MG63 (cell line): Measurements from ENCODE around the gene FSTL5. TPM values are rescaled to one million over a fixed set of nuclear protein-coding genes. Genes with fewer than 3 reads are reported as not detected.
"Not testable (repeated sequence)": the region's sequence is repeated elsewhere in the genome, so short reads cannot be mapped to it uniquely, and the experiment has no call there.

Experiments used
- DNase-seq: peaks from one replicate; pipeline ENCODE4 v3.0.0-alpha.2; 2020
- H3K27me3 ChIP-seq: fragments of 250-450 bp; sonication (Bioruptor Pico); 2 replicates; pipeline ENCODE4 v1.5.1; 2020; ENCODE audit warnings: mild to moderate bottlenecking, moderate library complexity
- H3K36me3 ChIP-seq: fragments of 250-450 bp; sonication (Bioruptor Pico); 2 replicates; pipeline ENCODE4 v1.5.1; 2020; ENCODE audit warnings: mild to moderate bottlenecking, moderate library complexity
- H3K4me3 ChIP-seq: fragments of 250-450 bp; sonication (Bioruptor Pico); 2 replicates; pipeline ENCODE4 v1.5.1; 2020; ENCODE audit warnings: mild to moderate bottlenecking, moderate library complexity
- H3K9me3 ChIP-seq: fragments of 250-450 bp; sonication (Bioruptor Pico); 2 replicates; pipeline ENCODE4 v1.5.1; 2020; ENCODE audit warnings: mild to moderate bottlenecking, moderate library complexity
- total RNA-seq: library from RNA; depleted of rRNA; stranded (reverse); fragments of >200 nt; shearing (Covaris generic); gene quantifications from 2 replicates; pipeline ENCODE4 v1.2.3, GENCODE V29; 2014; ENCODE audit warnings: low replicate concordance

The FSTL5 gene
- total RNA-seq, 1 experiment from 2014 or later, result not detected

DNA sequence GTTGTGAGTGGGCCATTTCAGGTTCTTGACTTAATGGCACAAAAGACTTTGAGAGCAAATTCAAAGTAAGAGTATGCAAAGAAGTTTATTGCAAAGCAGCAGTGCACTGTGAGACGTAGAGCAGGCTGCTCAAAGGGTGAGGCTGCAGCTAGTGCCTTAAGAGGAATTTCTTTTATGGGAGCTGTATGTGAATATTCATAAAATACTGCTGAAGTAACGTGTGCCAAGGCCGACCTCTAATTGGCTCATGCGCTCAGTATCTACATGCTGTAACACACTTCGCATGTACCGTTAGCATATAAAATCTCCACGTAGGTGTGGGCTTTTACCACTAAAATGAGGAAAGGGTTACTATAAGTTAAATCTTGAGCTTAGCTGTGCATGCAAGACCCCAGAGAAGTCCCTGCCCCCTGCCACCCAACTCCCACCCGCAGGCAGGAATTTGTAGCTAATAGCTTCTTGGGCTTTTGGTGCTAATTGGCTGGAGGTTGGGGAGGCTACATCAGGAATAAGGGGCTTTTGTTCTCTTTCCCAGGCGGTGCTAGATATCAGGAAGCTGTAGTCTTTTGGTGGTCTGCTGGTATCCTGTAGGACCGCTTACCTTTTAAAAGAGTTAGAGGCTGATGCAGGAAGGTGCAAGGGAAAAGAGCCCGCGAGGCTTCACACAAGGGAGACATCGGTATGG lies 47.6 kb downstream of the FSTL5 start:
- no peaks in the 10 kb centered on the region for H3K9me3 ChIP-seq
- no peaks in the 10 kb centered on the region for H3K27me3 ChIP-seq
- DNase-seq, result no peak
- no peak overlapping the region for H3K4me3 ChIP-seq
- no peaks in the 10 kb centered on the region for H3K36me3 ChIP-seq

DNA sequence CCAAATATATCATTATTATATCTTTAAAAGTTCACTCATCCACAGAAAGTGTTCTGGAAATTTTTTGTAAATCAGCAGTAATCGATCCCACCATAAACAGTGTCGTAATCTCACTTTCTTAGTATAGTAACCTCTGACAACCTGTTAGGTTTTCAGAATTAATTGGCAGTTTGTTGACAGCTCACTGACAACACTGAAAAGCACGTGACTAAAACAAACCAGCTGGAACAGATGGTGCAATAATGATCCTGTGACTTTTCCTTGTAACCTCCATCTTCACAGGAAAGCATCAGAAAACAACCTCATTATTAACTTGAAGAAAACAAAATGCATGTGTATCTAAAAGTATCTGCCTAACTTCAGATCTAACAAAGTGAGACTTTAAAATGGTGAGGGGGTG lies 48.5 kb downstream of the FSTL5 start:
- Histone ChIP-seq H3K27me3 (no peaks in the 10 kb centered on the region), H3K4me3 (no peak overlapping the region), H3K36me3 (no peaks in the 10 kb centered on the region), H3K9me3 (no peaks in the 10 kb centered on the region)
- no peak for DNase-seq

DNA sequence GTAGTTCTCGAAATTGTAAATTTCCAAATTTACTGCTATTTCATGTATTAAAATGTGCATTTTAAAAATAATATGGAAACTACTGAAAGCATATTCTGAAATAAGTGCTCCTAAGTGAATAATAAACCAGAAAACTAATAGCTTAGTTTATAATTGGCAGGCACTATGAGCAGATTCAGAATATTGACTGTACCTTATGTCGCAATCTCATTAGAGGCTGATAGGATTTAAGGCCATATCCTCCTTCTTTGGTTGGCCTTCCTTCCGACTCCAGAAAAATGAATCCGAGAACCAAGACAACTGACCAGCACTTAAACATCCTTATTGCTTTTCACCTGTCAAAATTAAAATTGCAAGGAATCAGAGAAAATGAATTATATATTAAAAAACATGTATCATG lies 52.7 kb downstream of the FSTL5 start:
- H3K9me3 ChIP-seq, result no peaks in the 10 kb centered on the region
- no peaks in the 10 kb centered on the region for H3K27me3 ChIP-seq
- no peak for DNase-seq
- H3K36me3 ChIP-seq, result no peaks in the 10 kb centered on the region
- no peak overlapping the region for H3K4me3 ChIP-seq

DNA sequence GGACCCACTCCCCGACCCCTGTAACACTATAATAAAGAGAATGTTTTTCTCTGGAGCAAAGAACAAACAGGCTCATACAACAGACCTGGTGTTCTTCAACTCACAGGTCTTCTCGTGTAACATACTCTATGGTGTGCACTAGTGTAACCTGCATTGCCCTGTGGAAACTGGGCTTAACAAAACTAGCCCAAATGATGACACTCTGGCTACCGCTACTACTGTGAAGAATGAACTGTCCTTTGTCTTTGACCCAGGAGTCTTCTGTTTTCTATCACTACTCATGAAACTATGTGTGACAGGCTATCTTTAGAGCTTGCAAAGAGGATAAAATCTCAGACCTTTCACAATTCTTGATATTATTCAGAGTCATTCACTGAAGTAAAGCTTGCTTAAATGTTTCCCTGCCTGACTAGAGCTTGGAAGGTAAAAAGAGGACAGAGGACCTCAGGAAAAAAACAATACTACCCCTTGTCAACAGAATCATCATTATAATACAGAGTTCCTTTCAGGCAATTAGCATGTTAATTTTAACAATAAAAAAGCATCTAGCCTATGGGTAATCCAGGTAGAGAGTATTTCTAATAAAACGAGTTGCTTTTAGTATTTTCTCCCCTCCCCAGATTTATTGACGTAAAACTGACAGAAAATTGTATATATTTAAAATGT lies 59.2 kb downstream of the FSTL5 start:
- DNase-seq, result no peak
- Histone ChIP-seq H3K36me3 (no peaks in the 10 kb centered on the region), H3K27me3 (no peaks in the 10 kb centered on the region), H3K9me3 (no peaks in the 10 kb centered on the region), H3K4me3 (no peak overlapping the region)

DNA sequence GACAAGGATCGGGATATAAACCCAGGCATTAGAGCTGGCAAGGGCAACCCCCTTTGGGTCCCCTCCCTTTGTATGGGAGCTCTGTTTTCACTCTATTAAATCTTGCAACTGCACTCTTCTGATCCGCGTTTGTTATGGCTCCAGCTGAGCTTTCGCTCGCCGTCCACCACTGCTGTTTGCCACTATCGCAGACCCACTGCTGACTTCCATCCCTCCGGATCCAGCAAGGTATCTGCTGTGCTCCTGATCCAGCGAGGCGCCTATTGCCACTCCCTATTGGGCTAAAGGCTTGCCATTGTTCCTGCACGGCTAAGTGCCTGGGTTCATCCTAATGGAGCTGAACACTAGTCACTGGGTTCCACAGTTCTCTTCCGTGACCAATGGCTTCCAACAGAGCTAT lies 59.9 kb downstream of the FSTL5 start:
- not testable (repeated sequence) for H3K9me3 ChIP-seq, H3K36me3 ChIP-seq, H3K4me3 ChIP-seq, DNase-seq, H3K27me3 ChIP-seq

DNA sequence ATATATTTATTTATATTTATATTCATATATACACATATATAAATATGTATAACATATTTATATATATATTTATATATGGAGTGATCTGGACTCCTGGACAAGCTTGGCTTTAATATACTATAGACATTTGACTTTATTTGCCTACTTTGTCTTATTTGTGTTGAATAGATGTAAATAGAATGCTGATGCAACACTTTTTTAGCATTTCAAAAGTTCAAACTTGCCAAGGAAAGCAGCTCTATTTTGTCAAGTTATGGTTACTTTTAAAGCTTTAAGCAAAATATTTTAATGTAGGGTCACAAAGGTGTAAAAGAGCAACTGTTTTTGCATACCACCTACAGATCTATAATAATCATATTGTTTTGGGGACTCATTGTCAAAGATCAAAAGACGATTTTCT lies 61.1 kb downstream of the FSTL5 start:
- DNase-seq, result no peak
- Histone ChIP-seq H3K4me3 (no peak overlapping the region), H3K9me3 (no peaks in the 10 kb centered on the region), H3K36me3 (no peaks in the 10 kb centered on the region), H3K27me3 (no peaks in the 10 kb centered on the region)

DNA sequence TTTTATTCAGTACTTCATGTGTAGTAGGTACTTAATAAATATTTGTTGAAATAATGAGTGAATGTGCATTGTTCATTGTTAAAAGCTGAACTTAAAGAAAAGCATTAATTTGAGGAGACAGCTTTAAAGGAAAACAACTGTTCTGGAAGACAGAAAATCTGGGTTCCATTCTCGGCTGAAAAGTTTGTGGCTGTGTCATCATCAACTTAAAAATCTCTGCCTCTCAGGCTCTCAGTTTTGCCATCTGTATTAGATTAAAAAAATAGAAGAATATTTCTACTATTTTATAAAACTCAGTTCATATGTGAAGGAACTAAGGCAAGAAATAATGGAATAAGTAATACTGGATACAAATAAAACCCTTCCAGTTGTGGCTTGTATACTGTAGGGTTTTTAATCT lies 62.5 kb downstream of the FSTL5 start:
- no peak for DNase-seq
- H3K4me3 ChIP-seq, result no peak overlapping the region
- H3K36me3 ChIP-seq, result no peaks in the 10 kb centered on the region
- no peaks in the 10 kb centered on the region for H3K27me3 ChIP-seq
- no peaks in the 10 kb centered on the region for H3K9me3 ChIP-seq

DNA sequence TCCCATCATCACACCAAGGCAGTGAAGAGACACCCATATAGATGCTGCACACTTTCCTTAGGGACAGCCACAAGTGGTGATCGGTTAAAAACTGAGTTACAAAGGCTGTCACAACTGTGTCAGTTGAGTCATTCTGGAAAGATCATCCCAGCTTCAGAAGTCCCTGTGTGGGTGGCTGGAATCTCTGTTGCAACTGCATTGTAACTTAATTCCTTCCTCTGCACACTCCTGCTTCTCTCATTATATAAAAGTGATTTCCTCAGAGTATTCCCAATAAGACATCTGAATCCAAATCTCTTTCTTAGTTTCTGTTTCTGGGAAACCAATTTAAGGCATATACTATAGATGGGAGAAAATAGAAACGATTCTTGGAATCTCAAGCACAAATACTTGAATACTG lies 88.1 kb downstream of the FSTL5 start:
- no peak for DNase-seq
- Histone ChIP-seq H3K36me3 (no peaks in the 10 kb centered on the region), H3K4me3 (no peak overlapping the region), H3K27me3 (no peaks in the 10 kb centered on the region), H3K9me3 (no peaks in the 10 kb centered on the region)

DNA sequence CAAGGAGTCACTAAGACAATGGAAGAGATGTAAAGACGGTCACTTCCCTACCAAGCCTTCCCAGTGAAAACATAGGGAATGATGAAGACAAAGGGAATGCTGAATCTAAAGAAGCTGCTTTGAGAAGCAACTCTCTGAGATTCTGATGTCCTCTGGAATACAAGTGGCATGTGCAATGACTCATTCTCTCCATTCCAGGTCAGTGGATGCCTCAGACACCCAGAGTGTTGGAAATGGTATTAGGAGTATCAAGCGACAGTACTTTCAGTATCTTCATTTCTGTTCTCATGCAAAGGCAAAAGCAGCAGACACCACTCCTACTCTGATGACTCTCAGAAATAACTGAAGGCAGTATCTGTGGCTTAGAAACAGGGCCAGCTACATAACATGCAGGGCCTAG lies 102.6 kb downstream of the FSTL5 start:
- H3K36me3 ChIP-seq, result no peaks in the 10 kb centered on the region
- no peaks in the 10 kb centered on the region; the same call in 1 of the 2 replicates for H3K9me3 ChIP-seq
- H3K4me3 ChIP-seq, result no peak overlapping the region
- DNase-seq, result no peak
- H3K27me3 ChIP-seq, result no peaks in the 10 kb centered on the region

DNA sequence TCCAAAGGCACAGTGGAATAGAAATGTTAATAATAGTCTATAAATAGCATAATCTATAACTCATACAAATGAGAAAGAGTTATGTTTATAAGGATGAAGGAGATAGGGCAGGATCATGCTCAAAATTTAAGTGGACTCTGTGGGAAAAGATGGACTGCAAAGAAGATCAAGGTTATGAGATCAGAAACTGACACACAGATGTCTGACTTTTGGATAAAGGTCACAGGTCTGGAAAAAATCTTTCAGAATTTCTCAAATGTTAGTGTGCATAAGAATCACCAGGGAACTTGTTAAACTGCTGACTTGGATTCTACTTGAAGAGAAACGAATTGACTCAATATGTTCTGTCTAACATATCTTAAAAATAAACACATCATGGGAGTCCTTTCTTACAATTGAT lies 104.1 kb downstream of the FSTL5 start:
- DNase-seq, result no peak
- H3K4me3 ChIP-seq, result no peak overlapping the region
- H3K36me3 ChIP-seq, result no peaks in the 10 kb centered on the region
- no peaks in the 10 kb centered on the region for H3K27me3 ChIP-seq
- no peaks in the 10 kb centered on the region; the same call in 1 of the 2 replicates for H3K9me3 ChIP-seq

DNA sequence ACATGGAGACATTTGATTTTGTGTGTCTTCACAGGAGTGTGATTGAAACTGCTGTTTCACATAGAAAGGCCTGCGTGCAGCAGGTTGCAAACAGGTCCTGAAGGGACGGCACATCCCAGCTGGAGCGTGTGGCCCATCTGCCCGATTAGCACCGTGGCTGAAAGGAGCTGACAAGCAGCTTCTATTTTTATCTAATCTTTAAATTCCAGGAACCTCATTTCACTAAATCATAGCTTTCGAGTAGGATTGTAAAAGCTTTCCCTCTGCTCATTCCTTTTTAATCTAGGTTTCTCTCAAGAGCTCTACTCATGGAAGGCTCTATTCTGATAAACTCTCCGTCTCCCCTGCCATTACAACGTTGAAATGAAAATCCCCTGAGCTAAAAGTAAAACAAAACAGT lies 106.8 kb downstream of the FSTL5 start:
- Histone ChIP-seq H3K4me3 (no peak overlapping the region), H3K36me3 (no peaks in the 10 kb centered on the region), H3K27me3 (no peaks in the 10 kb centered on the region), H3K9me3 (no peaks in the 10 kb centered on the region)
- DNase-seq, result no peak

DNA sequence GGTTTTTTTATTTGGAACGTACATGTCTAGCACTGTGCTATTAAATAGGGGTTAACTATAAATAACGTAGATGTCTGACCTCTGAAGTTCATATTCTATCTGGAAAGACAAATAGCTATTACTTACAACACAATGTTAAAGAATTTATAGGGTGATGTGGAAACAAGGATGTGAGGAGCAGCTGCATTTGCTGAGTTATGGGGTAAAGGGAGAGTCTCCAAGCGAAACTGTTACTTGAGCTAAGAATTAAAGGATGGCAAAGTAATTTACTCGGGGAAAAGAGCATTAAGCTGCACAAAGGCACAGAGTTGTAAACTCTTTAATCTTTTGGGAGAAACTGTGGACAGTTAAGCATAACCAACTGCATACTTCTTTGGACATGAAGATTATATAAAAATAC lies 117.7 kb downstream of the FSTL5 start:
- no peak for DNase-seq
- H3K9me3 ChIP-seq, result no peaks in the 10 kb centered on the region
- H3K27me3 ChIP-seq, result no peaks in the 10 kb centered on the region
- no peak overlapping the region for H3K4me3 ChIP-seq
- H3K36me3 ChIP-seq, result no peaks in the 10 kb centered on the region

DNA sequence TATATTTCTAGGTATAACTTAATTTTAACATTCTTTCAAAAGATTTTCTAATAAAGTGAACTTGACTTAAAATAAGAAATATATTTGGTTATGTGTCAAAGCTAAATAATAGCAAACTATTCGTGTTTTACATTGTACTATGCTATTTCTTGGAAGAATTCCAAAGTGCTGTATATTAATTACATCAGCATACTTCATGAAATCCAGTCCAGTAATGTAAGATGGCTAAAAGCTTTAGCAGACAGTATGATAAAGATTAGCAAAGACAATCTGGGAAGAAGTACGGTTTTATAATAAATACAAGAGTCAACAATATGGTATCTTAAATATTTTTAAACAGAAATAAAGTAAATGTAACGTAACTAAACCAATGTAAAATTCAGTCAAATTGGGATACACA lies 125.7 kb downstream of the FSTL5 start:
- Histone ChIP-seq H3K36me3 (no peaks in the 10 kb centered on the region), H3K9me3 (no peaks in the 10 kb centered on the region), H3K4me3 (no peak overlapping the region), H3K27me3 (no peaks in the 10 kb centered on the region)
- no peak for DNase-seq

DNA sequence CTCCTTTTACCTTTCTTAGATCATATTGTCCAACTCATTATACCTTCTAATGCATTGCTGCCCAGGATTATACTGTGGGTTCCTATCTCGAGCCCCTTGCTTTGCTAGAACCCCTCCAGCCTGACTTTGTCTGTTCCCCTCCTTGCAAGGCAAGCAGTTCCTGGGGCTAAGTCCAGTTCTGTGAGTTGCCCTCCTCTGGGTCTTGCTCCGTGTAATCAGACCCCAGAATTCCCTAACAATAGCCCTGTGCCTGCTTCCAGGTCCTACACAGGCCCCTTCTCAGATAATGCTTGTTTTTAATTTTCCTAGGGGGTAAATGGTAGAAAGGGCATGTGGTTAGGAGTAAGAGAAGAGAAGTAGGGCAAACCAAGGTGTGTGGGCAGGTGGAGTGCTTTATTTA lies 145.9 kb downstream of the FSTL5 start:
- H3K9me3 ChIP-seq, result no peaks in the 10 kb centered on the region
- H3K27me3 ChIP-seq, result no peaks in the 10 kb centered on the region
- no peak overlapping the region for H3K4me3 ChIP-seq
- no peak for DNase-seq
- no peaks in the 10 kb centered on the region for H3K36me3 ChIP-seq

DNA sequence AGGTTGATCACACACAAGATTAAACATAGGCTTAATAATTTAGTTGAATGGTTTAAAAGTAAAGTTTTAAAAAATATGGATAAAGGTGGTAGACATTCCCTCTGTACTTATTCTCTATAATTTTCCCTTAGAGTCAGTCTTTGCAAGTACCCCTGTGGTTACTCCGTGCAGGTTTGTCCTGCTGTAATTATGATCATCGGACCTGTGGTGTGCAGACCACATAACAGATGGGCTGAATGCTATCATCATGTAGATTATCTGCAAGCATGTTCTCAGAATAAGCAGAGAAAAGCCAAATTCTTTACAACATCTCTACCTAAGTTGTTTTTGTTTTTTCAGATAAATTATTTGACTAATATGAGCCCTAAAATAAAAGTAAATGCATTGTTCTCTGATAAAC lies 146.8 kb downstream of the FSTL5 start:
- Histone ChIP-seq H3K4me3 (no peak overlapping the region), H3K9me3 (no peaks in the 10 kb centered on the region), H3K27me3 (no peaks in the 10 kb centered on the region), H3K36me3 (no peaks in the 10 kb centered on the region)
- no peak for DNase-seq

DNA sequence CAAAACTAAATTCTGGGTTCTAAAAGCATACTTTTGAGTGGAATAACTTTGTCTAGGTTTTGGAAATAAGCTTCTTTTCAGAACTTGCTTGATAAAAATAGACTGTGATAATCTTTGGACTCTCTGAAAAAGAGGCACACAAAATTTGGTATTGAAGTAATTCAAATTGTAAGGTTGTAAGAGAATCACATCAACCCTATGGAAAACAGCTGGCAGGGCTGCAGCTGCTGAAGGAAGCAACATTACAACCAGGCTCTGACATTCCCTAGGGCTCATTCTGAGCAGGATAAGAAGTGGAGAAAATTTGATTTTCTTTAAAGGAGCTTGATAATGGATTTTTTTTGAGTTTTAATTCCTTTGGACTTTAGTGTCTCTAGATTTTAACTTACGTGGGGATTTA lies 147.6 kb downstream of the FSTL5 start:
- DNase-seq, result no peak
- Histone ChIP-seq H3K4me3 (no peak overlapping the region), H3K9me3 (no peaks in the 10 kb centered on the region), H3K36me3 (no peaks in the 10 kb centered on the region), H3K27me3 (no peaks in the 10 kb centered on the region)

DNA sequence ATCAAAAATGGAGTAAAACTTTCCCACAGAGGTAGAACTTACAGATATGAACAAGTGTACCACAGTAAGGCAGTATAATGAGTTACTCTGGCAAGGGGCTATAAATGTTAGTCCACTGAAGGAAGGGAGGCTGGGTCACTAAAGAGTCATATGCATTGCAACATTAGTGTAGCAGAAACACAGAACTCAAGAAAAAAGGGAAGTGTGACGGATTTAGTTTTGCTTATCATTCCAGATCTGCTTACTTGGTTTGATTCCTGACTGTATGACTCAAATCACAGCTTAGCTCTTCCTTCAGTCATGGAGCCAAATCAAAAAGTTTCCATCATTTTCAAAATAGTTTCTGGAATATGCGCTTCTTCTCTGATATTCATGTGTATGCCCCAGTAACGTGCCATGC lies 148.7 kb downstream of the FSTL5 start:
- no peaks in the 10 kb centered on the region for H3K27me3 ChIP-seq
- no peak overlapping the region for H3K4me3 ChIP-seq
- DNase-seq, result no peak
- H3K36me3 ChIP-seq, result no peaks in the 10 kb centered on the region
- H3K9me3 ChIP-seq, result no peaks in the 10 kb centered on the region

DNA sequence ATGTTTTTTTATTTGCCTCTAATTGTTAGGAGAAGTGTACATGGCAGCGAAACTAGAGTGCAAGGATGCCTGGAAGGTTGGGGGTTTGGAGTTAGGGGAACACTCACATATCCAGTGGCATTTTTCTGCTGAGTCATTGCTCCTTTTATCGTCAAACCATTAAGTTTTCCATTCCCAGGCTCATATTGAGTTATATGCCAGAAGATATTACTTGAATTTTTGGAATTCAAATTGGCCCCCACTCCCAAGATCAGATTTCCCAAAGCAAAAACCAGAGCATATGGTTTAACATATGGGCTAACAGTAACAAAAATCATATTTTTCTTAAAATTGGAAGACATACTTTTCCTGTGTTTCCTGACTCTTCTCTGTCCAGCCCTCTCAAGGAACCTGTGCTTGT lies 152.7 kb downstream of the FSTL5 start:
- Histone ChIP-seq H3K9me3 (no peaks in the 10 kb centered on the region), H3K4me3 (no peak overlapping the region), H3K36me3 (no peaks in the 10 kb centered on the region), H3K27me3 (no peaks in the 10 kb centered on the region)
- no peak for DNase-seq
